PC-3 (cell line): ENCODE measurements around the gene FNDC7. TPM values are rescaled to one million over a fixed set of nuclear protein-coding genes. Genes with fewer than 3 reads are reported as not detected.
A peak's percentile ranks its signal among the peaks of the same experiment; 100 is the strongest.

Experiments used
- ATAC-seq: fragments of 200-7000 bp; cut with Tn5 transposase; 2 replicates; pipeline ENCODE4 v1.9.1; 2020; ENCODE audit warnings: mild to moderate bottlenecking, moderate library complexity
- BruUV-seq: library from RNA; stranded (reverse); fragments of 400-500 nt; replicated peaks from 2 replicates; lab custom pipeline; 2021; lab: Mats Ljungman, UMichigan
- CTCF ChIA-PET: fragments of 300-600 bp; sonication (Branson Sonifier 250); formaldehyde crosslinking; loops from one replicate; lab custom pipeline; 2022; ENCODE audit warnings: antibody characterized with exemption; lab: Charles Lee
- POLR2A ChIA-PET: fragments of 300-600 bp; sonication (Branson Sonifier 250); formaldehyde crosslinking; loops from one replicate; lab custom pipeline; 2022; ENCODE audit warnings: antibody characterized with exemption; ENCODE audit not compliant: unreplicated experiment; lab: Charles Lee
- DNase-seq: peaks from one replicate; pipeline ENCODE4 v3.0.0-alpha.2; 2015
- H2AFZ ChIP-seq: fragments of 300-600 bp; sonication (generic); 2 replicates; pipeline ENCODE4 v1.6.0; 2016; ENCODE audit warnings: antibody characterized with exemption, low read length
- H3F3A ChIP-seq: fragments of 300-600 bp; sonication (generic); one replicate; pipeline ENCODE4 v1.6.0; 2017; ENCODE audit warnings: antibody characterized with exemption, low read length, control low read depth, mild to moderate bottlenecking; ENCODE audit not compliant: unreplicated experiment
- H3K27ac ChIP-seq: fragments of 300-600 bp; sonication (generic); 2 replicates; pipeline ENCODE4 v1.5.1; 2016; ENCODE audit warnings: mild to moderate bottlenecking, low read length
- H3K27me3 ChIP-seq: fragments of 300-600 bp; sonication (generic); 2 replicates; pipeline ENCODE4 v1.6.1; 2016; ENCODE audit warnings: low read length, mixed read lengths
- H3K36me3 ChIP-seq: fragments of 300-600 bp; sonication (generic); 2 replicates; pipeline ENCODE4 v1.6.1; 2016; ENCODE audit warnings: low read depth, mixed run types, low read length, mixed read lengths
- H3K4me1 ChIP-seq: fragments of 300-600 bp; sonication (generic); 2 replicates; pipeline ENCODE4 v1.5.1; 2016; ENCODE audit warnings: low read length; ENCODE audit not compliant: insufficient read depth
- H3K4me2 ChIP-seq: fragments of 300-600 bp; sonication (generic); 2 replicates; pipeline ENCODE4 v1.6.0; 2016; ENCODE audit warnings: low read length
- H3K4me3 ChIP-seq: fragments of 300-600 bp; sonication (generic); 2 replicates; pipeline ENCODE4 v1.5.1; 2016; ENCODE audit warnings: mild to moderate bottlenecking, low read length, mixed read lengths
- H3K79me2 ChIP-seq: fragments of 300-600 bp; sonication (generic); 2 replicates; pipeline ENCODE4 v1.6.1; 2017; ENCODE audit warnings: low read length, mixed read lengths
- H3K9ac ChIP-seq: fragments of 300-600 bp; sonication (generic); 2 replicates; pipeline ENCODE4 v1.6.0; 2016; ENCODE audit warnings: mild to moderate bottlenecking, low read length
- H3K9me2 ChIP-seq: fragments of 300-600 bp; sonication (generic); replicated peaks from 2 replicates; pipeline ENCODE4 v1.6.1; 2016; ENCODE audit warnings: mixed run types, low read length, mixed read lengths
- H3K9me3 ChIP-seq: fragments of 300-600 bp; sonication (generic); 2 replicates; pipeline ENCODE4 v1.6.1; 2016; ENCODE audit warnings: low read length, mixed read lengths
- H4K20me1 ChIP-seq: fragments of 300-600 bp; sonication (generic); 2 replicates; pipeline ENCODE4 v1.6.1; 2016; ENCODE audit warnings: low read length, mixed read lengths
- EZH2 ChIP-seq: fragments of 300-600 bp; sonication (generic); IDR thresholded peaks from one replicate; pipeline ENCODE4 v1.6.1; 2017; ENCODE audit warnings: antibody characterized with exemption, mild to moderate bottlenecking, low read length; ENCODE audit not compliant: unreplicated experiment
- EZH2phosphoT487 ChIP-seq: fragments of 300-600 bp; sonication (generic); IDR thresholded peaks from 2 replicates; pipeline ENCODE4 v1.6.1; 2018; ENCODE audit warnings: mild to moderate bottlenecking, antibody characterized with exemption, low read length, borderline replicate concordance
- intact Hi-C: fragments of 100-400 bp; cut with micrococcal nuclease; formaldehyde crosslinking; loops from 2 replicates; pipeline ENCODE4 v1.9.0; 2023
- total RNA-seq: library from RNA; depleted of rRNA; stranded (reverse); fragments of >200 nt; gene quantifications from 2 replicates; pipeline ENCODE4 v1.2.3, GENCODE V29; 2014
- TF ChIP-seq, protein P1 (sequence below): fragments of 300-600 bp; sonication (generic); conservative IDR thresholded peaks from 2 replicates; pipeline ENCODE4 v1.5.1; 2017; ENCODE audit warnings: antibody characterized with exemption, low read depth, mild to moderate bottlenecking, low read length

The FNDC7 gene
- total RNA-seq, 1 experiment from 2014 or later: not detected

DNA sequence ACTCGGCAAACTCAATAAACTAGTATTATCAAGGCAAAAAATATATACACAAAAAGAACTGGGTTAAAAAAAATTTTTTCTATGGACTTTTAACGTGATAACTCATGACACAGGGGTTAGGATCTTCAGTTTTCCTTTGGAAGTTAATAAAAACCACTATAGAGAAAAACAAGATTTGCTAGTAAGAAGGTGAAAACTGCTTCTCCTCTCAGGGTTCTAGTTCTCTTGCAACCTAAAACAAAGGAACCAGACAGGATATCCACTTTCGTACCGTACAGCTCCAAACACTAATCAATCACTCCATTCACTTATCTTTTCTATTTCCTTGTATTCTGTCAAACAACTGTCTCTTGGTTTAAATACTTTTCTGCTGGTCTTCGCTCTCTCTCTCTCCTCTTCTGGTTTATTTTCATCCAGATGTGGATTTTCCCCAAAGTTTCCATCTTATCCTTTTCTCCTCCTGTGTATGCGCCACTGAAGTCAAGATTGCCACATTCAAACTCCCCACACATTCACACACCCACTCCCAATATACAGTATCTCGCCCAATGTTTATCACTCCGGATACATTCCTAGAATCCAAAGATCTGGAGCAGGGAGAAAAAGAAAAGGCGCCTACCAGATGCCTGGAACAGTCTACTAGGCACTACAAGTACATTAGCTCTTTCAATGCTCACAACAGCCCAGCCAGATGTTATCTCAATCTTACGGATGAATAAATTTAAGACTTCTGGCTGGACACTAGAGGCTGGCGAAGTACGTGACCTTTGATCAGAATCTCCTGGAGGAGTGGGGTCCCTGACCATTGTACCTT lies 21.4 kb upstream of the FNDC7 start:
- Histone ChIP-seq H2AFZ (peak overlapping the region; percentile 96), H4K20me1 (peaks cover 34% of the 10 kb centered on the region), H3K4me3 (peak overlapping the region; percentile 100), H3K27me3 (no peaks in the 10 kb centered on the region), H3K79me2 (peaks cover 55% of the 10 kb centered on the region), H3K9me2 (no peaks in the 10 kb centered on the region), H3K36me3 (peaks cover 16% of the 10 kb centered on the region), H3K4me2 (peak overlapping the region; percentile 97), H3K4me1 (peaks cover 17% of the 10 kb centered on the region), H3K9me3 (no peaks in the 10 kb centered on the region), H3F3A (no peaks in the 10 kb centered on the region), H3K27ac (peak overlapping the region; percentile 82), H3K9ac (peak overlapping the region; percentile 96)
- CTCF ChIA-PET: interaction anchor here (0.6 to 1.0 kb wide), 4 partner anchors 8 to 137 kb away, joined by 3 read pairs; partner anchors contain the start of gene EEIG2
- ATAC-seq (peak; percentile 9), DNase-seq (no peak)
- TF ChIP-seq EZH2phosphoT487 (no peak), EZH2 (no peak)
- TF ChIP-seq, protein P1, sequence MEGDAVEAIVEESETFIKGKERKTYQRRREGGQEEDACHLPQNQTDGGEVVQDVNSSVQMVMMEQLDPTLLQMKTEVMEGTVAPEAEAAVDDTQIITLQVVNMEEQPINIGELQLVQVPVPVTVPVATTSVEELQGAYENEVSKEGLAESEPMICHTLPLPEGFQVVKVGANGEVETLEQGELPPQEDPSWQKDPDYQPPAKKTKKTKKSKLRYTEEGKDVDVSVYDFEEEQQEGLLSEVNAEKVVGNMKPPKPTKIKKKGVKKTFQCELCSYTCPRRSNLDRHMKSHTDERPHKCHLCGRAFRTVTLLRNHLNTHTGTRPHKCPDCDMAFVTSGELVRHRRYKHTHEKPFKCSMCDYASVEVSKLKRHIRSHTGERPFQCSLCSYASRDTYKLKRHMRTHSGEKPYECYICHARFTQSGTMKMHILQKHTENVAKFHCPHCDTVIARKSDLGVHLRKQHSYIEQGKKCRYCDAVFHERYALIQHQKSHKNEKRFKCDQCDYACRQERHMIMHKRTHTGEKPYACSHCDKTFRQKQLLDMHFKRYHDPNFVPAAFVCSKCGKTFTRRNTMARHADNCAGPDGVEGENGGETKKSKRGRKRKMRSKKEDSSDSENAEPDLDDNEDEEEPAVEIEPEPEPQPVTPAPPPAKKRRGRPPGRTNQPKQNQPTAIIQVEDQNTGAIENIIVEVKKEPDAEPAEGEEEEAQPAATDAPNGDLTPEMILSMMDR: no peak
- BruUV-seq: TSS peak; percentile 88
- POLR2A ChIA-PET: interaction anchor here (0.6 kb wide), 2 partner anchors 110 to 475 kb away, joined by 3 read pairs; no protein-coding TSS in a partner anchor
- intact Hi-C loops: loop anchor here (5.0 kb wide), 2 partner anchors 186 to 206 kb away; partner anchors contain the start of gene GPSM2

DNA sequence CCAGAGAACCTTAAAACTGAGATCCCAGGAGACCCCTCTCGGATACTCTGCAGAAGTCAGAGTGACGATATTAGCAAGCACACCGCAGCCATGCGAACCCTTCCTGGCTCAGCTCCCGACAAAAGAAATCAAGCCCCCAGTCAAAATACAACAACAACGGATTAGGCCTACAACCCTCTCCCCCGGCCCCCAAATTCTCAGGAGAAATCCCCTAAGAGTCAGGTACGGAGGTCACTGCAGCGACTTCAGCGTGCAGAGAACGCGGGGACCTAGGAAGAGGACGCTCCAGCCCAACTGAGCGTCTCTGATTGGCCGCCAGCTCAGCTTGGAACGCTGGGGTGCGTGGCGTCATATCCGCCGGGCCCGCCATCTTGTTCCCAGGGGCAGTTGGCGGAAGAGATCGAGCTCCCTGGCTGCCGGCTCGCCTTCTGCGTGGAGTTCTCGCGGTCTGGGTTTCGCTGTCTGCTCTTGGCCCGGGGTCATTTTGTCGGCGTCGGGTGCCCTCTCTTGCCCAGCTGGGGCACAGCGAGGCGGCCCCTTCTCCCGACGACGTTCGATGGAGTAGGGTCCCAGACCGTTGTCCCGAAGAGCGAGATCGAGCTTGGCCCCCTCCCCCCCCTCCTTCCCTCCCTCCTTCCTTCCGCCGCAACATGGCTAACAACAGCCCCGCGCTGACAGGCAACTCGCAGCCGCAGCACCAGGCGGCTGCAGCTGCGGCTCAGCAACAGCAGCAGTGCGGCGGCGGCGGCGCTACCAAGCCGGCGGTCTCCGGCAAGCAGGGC lies 20.6 kb upstream of the FNDC7 start, which contains the start of gene PRPF38B:
Gene PRPF38B, plus strand, starts transcription at position 369 of the 782 bp plus-strand sequence. Its CDS starts 282 bp downstream, at position 651.
- Histone ChIP-seq H3K9me3 (no peaks in the 10 kb centered on the region), H3K36me3 (peaks cover 24% of the 10 kb centered on the region), H3K9me2 (no peaks in the 10 kb centered on the region), H4K20me1 (peaks cover 42% of the 10 kb centered on the region), H3K4me1 (peaks cover 17% of the 10 kb centered on the region), H3K4me3 (peak within 1 kb of the TSS; percentile 100), H3K9ac (peak within 1 kb of the TSS; percentile 96), H3F3A (no peaks in the 10 kb centered on the region), H3K27ac (peak within 1 kb of the TSS; percentile 82), H2AFZ (peak within 1 kb of the TSS; percentile 96), H3K27me3 (no peaks in the 10 kb centered on the region), H3K4me2 (peak within 1 kb of the TSS; percentile 97), H3K79me2 (peaks cover 63% of the 10 kb centered on the region)
- ChIA-PET CTCF (interaction anchor here (0.6 to 1.0 kb wide), 4 partner anchors 64 to 137 kb away, joined by 3 read pairs; partner anchors contain the start of gene EEIG2), POLR2A (interaction anchor here (0.6 kb wide), 2 partner anchors 109 to 476 kb away, joined by 3 read pairs; no protein-coding TSS in a partner anchor)
- ATAC-seq (peak; percentile 93), DNase-seq (peak; percentile 90)
- TF ChIP-seq, protein P1: no peak
- TF ChIP-seq EZH2phosphoT487: no peak
- no peak for TF ChIP-seq EZH2
- intact Hi-C loops: loop anchor here (1.0 to 5.0 kb wide), 4 partner anchors 28 to 205 kb away; partner anchors contain the start of genes GPSM2 and STXBP3
- no TSS peak for BruUV-seq
